MM.1S (cell line): ENCODE results near the gene OR10Z1.

ENCODE experiments used
- DNase-seq: peaks from one replicate; pipeline ENCODE4 v3.0.0-alpha.2; 2015
- H2AFZ ChIP-seq: fragments of 300-600 bp; sonication (generic); 2 replicates; pipeline ENCODE4 v1.6.0; 2016; ENCODE audit warnings: antibody characterized with exemption, low read length
- H3F3A ChIP-seq: fragments of 300-600 bp; sonication (generic); 2 replicates; pipeline ENCODE4 v1.6.1; 2016; ENCODE audit warnings: mild to moderate bottlenecking, antibody characterized with exemption, low read length, moderate library complexity, mixed read lengths; ENCODE audit not compliant: insufficient read depth
- H3K27ac ChIP-seq: fragments of 300-600 bp; sonication (generic); 2 replicates; pipeline ENCODE4 v1.5.1; 2016; ENCODE audit warnings: mild to moderate bottlenecking, low read length
- H3K27me3 ChIP-seq: fragments of 300-600 bp; sonication (generic); replicated peaks from 2 replicates; pipeline ENCODE4 v1.6.0; 2016; ENCODE audit warnings: low read length; ENCODE audit not compliant: insufficient read depth
- H3K36me3 ChIP-seq: fragments of 300-600 bp; sonication (generic); replicated peaks from 2 replicates; pipeline ENCODE4 v1.6.1; 2016; ENCODE audit warnings: mild to moderate bottlenecking, low read length, mixed read lengths; ENCODE audit not compliant: insufficient read depth
- H3K4me1 ChIP-seq: fragments of 300-600 bp; sonication (generic); 2 replicates; pipeline ENCODE4 v1.6.1; 2016; ENCODE audit warnings: low read length, mixed read lengths
- H3K4me2 ChIP-seq: fragments of 300-600 bp; sonication (generic); 2 replicates; pipeline ENCODE4 v1.6.0; 2016; ENCODE audit warnings: low read depth, low read length
- H3K4me3 ChIP-seq: fragments of 300-600 bp; sonication (generic); 2 replicates; pipeline ENCODE4 v1.5.1; 2016; ENCODE audit warnings: low read length, mixed read lengths
- H3K79me2 ChIP-seq: fragments of 300-600 bp; sonication (generic); 2 replicates; pipeline ENCODE4 v1.6.1; 2016; ENCODE audit warnings: mixed run types, low read length, mixed read lengths
- H3K9ac ChIP-seq: fragments of 300-600 bp; sonication (generic); 2 replicates; pipeline ENCODE4 v1.6.1; 2016; ENCODE audit warnings: low read length, mixed read lengths
- H3K9me2 ChIP-seq: fragments of 300-600 bp; sonication (generic); replicated peaks from 2 replicates; pipeline ENCODE4 v1.6.1; 2016; ENCODE audit warnings: mild to moderate bottlenecking, low read length, mixed read lengths; ENCODE audit not compliant: insufficient read depth
- H3K9me3 ChIP-seq: fragments of 300-600 bp; sonication (generic); replicated peaks from 2 replicates; pipeline ENCODE4 v1.6.1; 2016; ENCODE audit warnings: mild to moderate bottlenecking, low read length, mixed read lengths; ENCODE audit not compliant: insufficient read depth
- H4K20me1 ChIP-seq: fragments of 300-600 bp; sonication (generic); 2 replicates; pipeline ENCODE4 v1.6.1; 2016; ENCODE audit warnings: mild to moderate bottlenecking, low read length, moderate library complexity, mixed read lengths; ENCODE audit not compliant: insufficient read depth
- EZH2 ChIP-seq: fragments of 300-600 bp; sonication (generic); optimal IDR thresholded peaks from 2 replicates; pipeline ENCODE3; 2017; ENCODE audit warnings: low read depth, mild to moderate bottlenecking, antibody characterized with exemption, low read length, mixed read lengths
- EZH2phosphoT487 ChIP-seq: fragments of 300-600 bp; sonication (generic); IDR thresholded peaks from 2 replicates; pipeline ENCODE4 v1.6.1; 2018; ENCODE audit warnings: antibody characterized with exemption, low read length
- TF ChIP-seq, protein P1 (sequence below): fragments of 300-600 bp; sonication (generic); IDR thresholded peaks from 2 replicates; pipeline ENCODE4 v1.5.1; 2016; ENCODE audit warnings: antibody characterized with exemption, low read length, mixed read lengths

Gene OR10Z1

GRCh38 chr1:158654086-158654485 lies 49.0 kb downstream of the OR10Z1 start:
- Histone ChIP-seq H3K27ac (no peak overlapping the region), H3K9me2 (no peaks in the 10 kb centered on the region), H3F3A (no peaks in the 10 kb centered on the region), H3K79me2 (no peaks in the 10 kb centered on the region), H4K20me1 (no peaks in the 10 kb centered on the region), H2AFZ (no peak overlapping the region), H3K4me1 (peaks cover 12% of the 10 kb centered on the region), H3K27me3 (no peaks in the 10 kb centered on the region), H3K4me2 (no peak overlapping the region), H3K9ac (no peak overlapping the region), H3K4me3 (no peak overlapping the region), H3K36me3 (no peaks in the 10 kb centered on the region), H3K9me3 (no peaks in the 10 kb centered on the region)
- TF ChIP-seq, protein P1, sequence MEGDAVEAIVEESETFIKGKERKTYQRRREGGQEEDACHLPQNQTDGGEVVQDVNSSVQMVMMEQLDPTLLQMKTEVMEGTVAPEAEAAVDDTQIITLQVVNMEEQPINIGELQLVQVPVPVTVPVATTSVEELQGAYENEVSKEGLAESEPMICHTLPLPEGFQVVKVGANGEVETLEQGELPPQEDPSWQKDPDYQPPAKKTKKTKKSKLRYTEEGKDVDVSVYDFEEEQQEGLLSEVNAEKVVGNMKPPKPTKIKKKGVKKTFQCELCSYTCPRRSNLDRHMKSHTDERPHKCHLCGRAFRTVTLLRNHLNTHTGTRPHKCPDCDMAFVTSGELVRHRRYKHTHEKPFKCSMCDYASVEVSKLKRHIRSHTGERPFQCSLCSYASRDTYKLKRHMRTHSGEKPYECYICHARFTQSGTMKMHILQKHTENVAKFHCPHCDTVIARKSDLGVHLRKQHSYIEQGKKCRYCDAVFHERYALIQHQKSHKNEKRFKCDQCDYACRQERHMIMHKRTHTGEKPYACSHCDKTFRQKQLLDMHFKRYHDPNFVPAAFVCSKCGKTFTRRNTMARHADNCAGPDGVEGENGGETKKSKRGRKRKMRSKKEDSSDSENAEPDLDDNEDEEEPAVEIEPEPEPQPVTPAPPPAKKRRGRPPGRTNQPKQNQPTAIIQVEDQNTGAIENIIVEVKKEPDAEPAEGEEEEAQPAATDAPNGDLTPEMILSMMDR, result no peak
- TF ChIP-seq EZH2 (no peak), EZH2phosphoT487 (no peak)
- DNase-seq, result no peak

DNA sequence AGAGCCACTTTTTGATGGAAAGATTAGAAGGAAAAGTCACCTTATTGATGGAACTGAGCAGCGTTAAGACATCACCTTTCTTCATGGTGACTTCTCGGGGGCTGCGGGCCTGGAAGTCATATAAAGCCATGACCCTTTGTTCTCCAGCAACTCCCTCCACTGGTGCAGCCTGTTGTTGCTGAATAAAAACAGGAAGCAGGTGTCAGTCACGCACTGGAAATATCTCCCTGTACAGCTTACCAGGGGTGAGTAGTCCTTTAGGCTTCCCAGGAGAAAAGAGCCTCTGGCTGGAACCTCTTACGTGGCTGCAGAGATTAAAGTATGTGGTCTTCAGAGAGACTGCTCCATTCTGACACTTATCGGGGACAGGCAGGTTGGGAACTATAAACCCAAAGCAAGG lies 49.5 kb downstream of the OR10Z1 start:
- Histone ChIP-seq H3K9me3 (no peaks in the 10 kb centered on the region), H3K4me3 (no peak overlapping the region), H3K27me3 (no peaks in the 10 kb centered on the region), H3K36me3 (no peaks in the 10 kb centered on the region), H3K27ac (no peak overlapping the region), H3K4me2 (no peak overlapping the region), H2AFZ (no peak overlapping the region), H3K4me1 (peaks cover 12% of the 10 kb centered on the region), H3K9ac (no peak overlapping the region), H4K20me1 (no peaks in the 10 kb centered on the region), H3K9me2 (no peaks in the 10 kb centered on the region), H3F3A (no peaks in the 10 kb centered on the region), H3K79me2 (no peaks in the 10 kb centered on the region)
- TF ChIP-seq, protein P1, result no peak
- TF ChIP-seq EZH2phosphoT487, result no peak
- no peak for TF ChIP-seq EZH2
- no peak for DNase-seq
